ENCODE measurements around the gene RNF40.

DNA sequence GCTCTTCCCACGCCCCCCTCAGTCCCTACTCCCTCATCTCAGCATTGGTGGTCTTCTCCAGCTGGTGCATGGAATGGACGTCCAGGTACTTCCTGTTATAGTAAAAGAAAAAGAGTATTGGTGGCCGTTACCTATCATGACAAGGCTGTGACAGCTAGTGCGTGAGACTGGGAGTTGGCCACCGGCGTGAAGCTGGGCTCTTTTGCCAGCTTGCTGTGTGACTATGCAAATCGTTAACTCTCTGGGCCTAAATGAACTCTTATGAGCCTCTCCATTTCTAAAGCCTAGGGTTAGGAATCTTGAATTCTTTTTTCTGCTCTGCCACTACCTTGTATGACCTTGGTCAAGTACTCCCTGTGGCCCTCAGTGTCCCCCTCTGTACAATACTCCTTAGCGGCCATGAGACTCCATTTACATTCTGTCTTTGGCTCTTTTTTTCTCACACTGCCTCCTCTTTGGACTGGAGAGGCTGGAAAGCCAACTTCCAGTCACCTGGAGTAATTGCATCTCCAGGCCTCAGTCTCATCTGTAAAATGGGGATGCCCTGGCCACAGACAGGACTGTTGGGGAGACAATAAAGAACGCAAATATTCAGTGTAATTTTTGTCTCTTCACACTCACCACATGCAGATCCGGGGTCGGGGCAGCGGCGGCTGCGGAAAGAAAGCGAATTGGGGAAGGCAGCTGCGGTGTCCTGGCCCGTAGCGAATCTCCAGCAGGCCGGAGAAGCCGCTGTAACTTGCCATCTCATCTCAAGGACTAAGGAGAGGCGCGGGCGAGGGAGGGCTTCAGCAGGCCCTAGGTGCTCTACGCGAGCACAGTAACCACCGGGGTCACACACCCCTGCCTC, 1.3 kb upstream of the RNF40 start:
- TF ChIP-seq, protein P1, sequence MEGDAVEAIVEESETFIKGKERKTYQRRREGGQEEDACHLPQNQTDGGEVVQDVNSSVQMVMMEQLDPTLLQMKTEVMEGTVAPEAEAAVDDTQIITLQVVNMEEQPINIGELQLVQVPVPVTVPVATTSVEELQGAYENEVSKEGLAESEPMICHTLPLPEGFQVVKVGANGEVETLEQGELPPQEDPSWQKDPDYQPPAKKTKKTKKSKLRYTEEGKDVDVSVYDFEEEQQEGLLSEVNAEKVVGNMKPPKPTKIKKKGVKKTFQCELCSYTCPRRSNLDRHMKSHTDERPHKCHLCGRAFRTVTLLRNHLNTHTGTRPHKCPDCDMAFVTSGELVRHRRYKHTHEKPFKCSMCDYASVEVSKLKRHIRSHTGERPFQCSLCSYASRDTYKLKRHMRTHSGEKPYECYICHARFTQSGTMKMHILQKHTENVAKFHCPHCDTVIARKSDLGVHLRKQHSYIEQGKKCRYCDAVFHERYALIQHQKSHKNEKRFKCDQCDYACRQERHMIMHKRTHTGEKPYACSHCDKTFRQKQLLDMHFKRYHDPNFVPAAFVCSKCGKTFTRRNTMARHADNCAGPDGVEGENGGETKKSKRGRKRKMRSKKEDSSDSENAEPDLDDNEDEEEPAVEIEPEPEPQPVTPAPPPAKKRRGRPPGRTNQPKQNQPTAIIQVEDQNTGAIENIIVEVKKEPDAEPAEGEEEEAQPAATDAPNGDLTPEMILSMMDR (conservative IDR thresholded peaks at IDR 0.05; ENCODE audit: low read depth, low read length), result no peak
- no peak for TF ChIP-seq EZH2 (IDR thresholded peaks at IDR 0.05; ENCODE audit: low read length, unreplicated experiment)
- no peak for TF ChIP-seq EZH2phosphoT487 (IDR thresholded peaks at IDR 0.05; ENCODE audit: borderline replicate concordance, low read length)
